HepG2 (cell line): ENCODE data around the gene AUNIP. TPM values are rescaled to one million over a fixed set of nuclear protein-coding genes. Genes with fewer than 3 reads are reported as not detected.

Experiments used
- GABPA ChIP-seq, 2 experiments: IDR thresholded peaks; 2 replicates each; pipeline ENCODE4 v1.6.1; 2011 to 2016; ENCODE audit warnings: low read depth in 2 of 2, low read length in 1 of 2, missing biosample characterization in 1 of 2, missing genetic modification characterization in 1 of 2
- HDAC2 ChIP-seq: sonication (generic); formaldehyde crosslinking; IDR thresholded peaks from 2 replicates; pipeline ENCODE4 v1.4.0; 2020; ENCODE audit warnings: missing genetic modification reagents
- HOXA7 ChIP-seq: sonication (generic); formaldehyde crosslinking; IDR thresholded peaks from 2 replicates; pipeline ENCODE4 v1.8.1; 2022; ENCODE audit warnings: mild to moderate bottlenecking, missing genetic modification reagents, moderate library complexity
- KDM5B ChIP-seq: sonication (generic); formaldehyde crosslinking; IDR thresholded peaks from 2 replicates; pipeline ENCODE4 v1.4.0; 2020; ENCODE audit warnings: missing genetic modification reagents, mild to moderate bottlenecking, borderline replicate concordance
- KLF16 ChIP-seq, 2 experiments: sonication (generic) in 1 of 2; formaldehyde crosslinking in 1 of 2; IDR thresholded peaks; 2 replicates each; pipeline versions ENCODE4 v1.6.1 to v1.8.0; 2016 to 2023; ENCODE audit warnings: missing genetic modification reagents in 2 of 2, missing compliant biosample characterization in 1 of 2
- MEIS1 ChIP-seq: sonication (generic); formaldehyde crosslinking; IDR thresholded peaks from 2 replicates; pipeline ENCODE4 v1.9.0; 2021; ENCODE audit warnings: mild to moderate bottlenecking, missing genetic modification reagents, moderate library complexity, borderline replicate concordance
- RARA ChIP-seq: IDR thresholded peaks from 2 replicates; pipeline ENCODE4 v1.6.1; 2016; ENCODE audit warnings: missing genetic modification reagents, missing compliant biosample characterization
- RORA ChIP-seq: sonication (generic); formaldehyde crosslinking; IDR thresholded peaks from 2 replicates; pipeline ENCODE4 v1.5.0; 2020; ENCODE audit warnings: mild to moderate bottlenecking, missing genetic modification reagents, moderate library complexity
- SAP130 ChIP-seq: IDR thresholded peaks from 2 replicates; pipeline ENCODE4 v1.6.1; 2016; ENCODE audit warnings: low read depth
- SOX13 ChIP-seq, 3 experiments: fragments of 450-650 bp in 1 of 3; sonication (generic) in 1 of 3; formaldehyde crosslinking in 1 of 3; IDR thresholded peaks in 2 of 3; conservative IDR thresholded peaks in 1 of 3; 2 replicates each; pipeline versions ENCODE4 v1.5.0 to v1.6.1; 2016 to 2020; ENCODE audit warnings: antibody characterized with exemption in 1 of 3, mild to moderate bottlenecking in 1 of 3, missing compliant biosample characterization in 1 of 3, missing genetic modification reagents in 1 of 3, moderate library complexity in 1 of 3
- ZBTB7B ChIP-seq: sonication (generic); formaldehyde crosslinking; IDR thresholded peaks from 2 replicates; pipeline ENCODE4 v1.4.0; 2020; ENCODE audit warnings: missing genetic modification reagents
- ZFY ChIP-seq: sonication (generic); formaldehyde crosslinking; IDR thresholded peaks from 2 replicates; pipeline ENCODE4 v1.4.0; 2020; ENCODE audit warnings: missing genetic modification reagents
- ZNF432 ChIP-seq: sonication (generic); formaldehyde crosslinking; IDR thresholded peaks from 2 replicates; pipeline ENCODE4 v1.5.0; 2020; ENCODE audit warnings: missing genetic modification reagents, mild to moderate bottlenecking, borderline replicate concordance
- ZNF879 ChIP-seq: sonication (generic); formaldehyde crosslinking; IDR thresholded peaks from 2 replicates; pipeline ENCODE4 v1.8.1; 2023; ENCODE audit warnings: missing genetic modification reagents
- ZSCAN12 ChIP-seq: sonication (generic); formaldehyde crosslinking; IDR thresholded peaks from 2 replicates; pipeline ENCODE4 v1.9.0; 2021; ENCODE audit warnings: mild to moderate bottlenecking, missing genetic modification reagents
- polyA plus RNA-seq, 8 experiments: library from polyadenylated mRNA; depleted of rRNA in 3 of 8; stranded (reverse) in 7 of 8; unstranded in 1 of 8; fragments of >200 nt; fragmentation: Illumina TruSeq in 4 of 8; extraction: Trizol in 4 of 8; gene quantifications; 2 replicates each; pipeline versions ENCODE4 v1.2.1 to v1.2.3, GENCODE V29; 2011 to 2016; ENCODE audit warnings: low read depth in 4 of 8, missing spikeins in 1 of 8, mixed read lengths in 1 of 8; ENCODE audit not compliant: insufficient read depth in 1 of 8
- total RNA-seq, 5 experiments: library from RNA; depleted of rRNA; stranded (reverse); fragments of >200 nt; fragmentation: Illumina TruSeq; extraction: Trizol; gene quantifications; 2 replicates each; pipeline ENCODE4 v1.2.3, GENCODE V29; 2016; ENCODE audit warnings: low read depth in 1 of 5
- TF ChIP-seq, protein P1 (sequence below): sonication (generic); formaldehyde crosslinking; IDR thresholded peaks from 2 replicates; pipeline ENCODE4 v1.5.1; 2020; ENCODE audit warnings: mild to moderate bottlenecking, missing genetic modification reagents, moderate library complexity
- TF ChIP-seq, protein P2 (sequence below): sonication (generic); formaldehyde crosslinking; IDR thresholded peaks from 2 replicates; pipeline ENCODE4 v1.9.0; 2022; ENCODE audit warnings: missing genetic modification reagents, mild to moderate bottlenecking, borderline replicate concordance
- TF ChIP-seq, protein P3 (sequence below): sonication (generic); formaldehyde crosslinking; IDR thresholded peaks from 2 replicates; pipeline ENCODE4 v1.4.0; 2020; ENCODE audit warnings: missing genetic modification reagents
- TF ChIP-seq, protein P4 (sequence below): sonication (generic); formaldehyde crosslinking; IDR thresholded peaks from 2 replicates; pipeline ENCODE4 v1.4.0; 2020; ENCODE audit warnings: missing genetic modification reagents, mild to moderate bottlenecking, borderline replicate concordance

Gene AUNIP
- total and polyA plus RNA-seq, 2 of the 13 experiments (the other 11 are each of a cell fraction or from before 2014, with no cell fraction given), result 3.8 to 12.3 TPM

DNA sequence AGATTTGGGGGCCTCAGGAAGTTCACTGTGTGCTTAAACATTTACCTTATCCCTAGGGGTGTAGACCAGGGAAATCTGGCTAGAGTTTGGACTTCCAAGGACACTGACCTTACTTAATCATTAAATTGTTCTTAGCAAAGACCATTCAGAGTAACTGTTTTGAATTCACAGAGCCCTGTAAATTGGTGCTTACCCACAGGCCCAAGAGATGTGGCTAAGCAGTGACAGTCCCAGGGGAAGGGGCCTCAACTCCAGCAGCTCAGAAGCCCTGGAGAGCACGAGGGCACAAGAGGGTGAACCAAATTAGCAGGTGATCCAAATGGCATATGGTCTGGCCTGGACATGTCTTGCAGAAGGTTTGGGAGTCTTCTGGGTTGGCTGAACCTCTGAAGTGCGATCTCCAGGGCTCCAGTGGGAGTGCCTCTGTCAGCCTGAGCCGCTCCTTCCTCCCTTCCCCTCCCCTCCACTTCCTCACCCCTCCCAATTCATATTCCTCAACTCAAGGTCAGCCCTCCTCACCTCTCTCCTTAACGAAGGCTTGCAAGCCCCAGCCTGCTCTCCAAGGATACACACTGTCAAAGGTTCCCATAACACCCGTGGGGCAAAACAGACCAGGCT lies 11.9 kb upstream of the AUNIP start (continued):
- TF ChIP-seq ZNF432 (CRISPR knock-in tag) (peak; percentile 92), MEIS1 (CRISPR knock-in tag) (0 out of 2 replicates have a peak, but pooled peaks have one; percentile 58), ZBTB7B (CRISPR knock-in tag) (peak; percentile 70; the same call in 1 of the 2 replicates), GABPA (IDR thresholded peaks at IDR 0.05; ENCODE audit: low read depth, low read length) (no peak), GABPA (CRISPR knock-in tag; IDR thresholded peaks at IDR 0.05; ENCODE audit: low read depth) (no peak), HDAC2 (peak; percentile 20; the same call in 1 of the 2 replicates), RORA (CRISPR knock-in tag) (no peak), KLF16 (CRISPR knock-in tag; IDR thresholded peaks at IDR 0.05) (no peak), HOXA7 (CRISPR knock-in tag) (no peak), ZNF879 (CRISPR knock-in tag) (no peak), KDM5B (peak; percentile 44; the same call in 1 of the 2 replicates), SOX13 (IDR thresholded peaks at IDR 0.05) (no peak), SOX13 (CRISPR knock-in tag; conservative IDR thresholded peaks at IDR 0.05 in 1 of 2, IDR thresholded peaks at IDR 0.05 in 1 of 2) (peak in 1 of 2 experiments; percentile 28; a peak in 1 of 4 replicates), ZSCAN12 (CRISPR knock-in tag) (no peak), SAP130 (peak; percentile 29; the same call in 1 of the 2 replicates), RARA (CRISPR knock-in tag) (peak; percentile 34; the same call in 1 of the 2 replicates), ZFY (CRISPR knock-in tag) (peak; percentile 20; the same call in 1 of the 2 replicates)
- TF ChIP-seq, protein P1, sequence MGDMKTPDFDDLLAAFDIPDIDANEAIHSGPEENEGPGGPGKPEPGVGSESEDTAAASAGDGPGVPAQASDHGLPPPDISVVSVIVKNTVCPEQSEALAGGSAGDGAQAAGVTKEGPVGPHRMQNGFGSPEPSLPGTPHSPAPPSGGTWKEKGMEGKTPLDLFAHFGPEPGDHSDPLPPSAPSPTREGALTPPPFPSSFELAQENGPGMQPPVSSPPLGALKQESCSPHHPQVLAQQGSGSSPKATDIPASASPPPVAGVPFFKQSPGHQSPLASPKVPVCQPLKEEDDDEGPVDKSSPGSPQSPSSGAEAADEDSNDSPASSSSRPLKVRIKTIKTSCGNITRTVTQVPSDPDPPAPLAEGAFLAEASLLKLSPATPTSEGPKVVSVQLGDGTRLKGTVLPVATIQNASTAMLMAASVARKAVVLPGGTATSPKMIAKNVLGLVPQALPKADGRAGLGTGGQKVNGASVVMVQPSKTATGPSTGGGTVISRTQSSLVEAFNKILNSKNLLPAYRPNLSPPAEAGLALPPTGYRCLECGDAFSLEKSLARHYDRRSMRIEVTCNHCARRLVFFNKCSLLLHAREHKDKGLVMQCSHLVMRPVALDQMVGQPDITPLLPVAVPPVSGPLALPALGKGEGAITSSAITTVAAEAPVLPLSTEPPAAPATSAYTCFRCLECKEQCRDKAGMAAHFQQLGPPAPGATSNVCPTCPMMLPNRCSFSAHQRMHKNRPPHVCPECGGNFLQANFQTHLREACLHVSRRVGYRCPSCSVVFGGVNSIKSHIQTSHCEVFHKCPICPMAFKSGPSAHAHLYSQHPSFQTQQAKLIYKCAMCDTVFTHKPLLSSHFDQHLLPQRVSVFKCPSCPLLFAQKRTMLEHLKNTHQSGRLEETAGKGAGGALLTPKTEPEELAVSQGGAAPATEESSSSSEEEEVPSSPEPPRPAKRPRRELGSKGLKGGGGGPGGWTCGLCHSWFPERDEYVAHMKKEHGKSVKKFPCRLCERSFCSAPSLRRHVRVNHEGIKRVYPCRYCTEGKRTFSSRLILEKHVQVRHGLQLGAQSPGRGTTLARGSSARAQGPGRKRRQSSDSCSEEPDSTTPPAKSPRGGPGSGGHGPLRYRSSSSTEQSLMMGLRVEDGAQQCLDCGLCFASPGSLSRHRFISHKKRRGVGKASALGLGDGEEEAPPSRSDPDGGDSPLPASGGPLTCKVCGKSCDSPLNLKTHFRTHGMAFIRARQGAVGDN (CRISPR knock-in tag), result peak; percentile 61
- TF ChIP-seq, protein P2, sequence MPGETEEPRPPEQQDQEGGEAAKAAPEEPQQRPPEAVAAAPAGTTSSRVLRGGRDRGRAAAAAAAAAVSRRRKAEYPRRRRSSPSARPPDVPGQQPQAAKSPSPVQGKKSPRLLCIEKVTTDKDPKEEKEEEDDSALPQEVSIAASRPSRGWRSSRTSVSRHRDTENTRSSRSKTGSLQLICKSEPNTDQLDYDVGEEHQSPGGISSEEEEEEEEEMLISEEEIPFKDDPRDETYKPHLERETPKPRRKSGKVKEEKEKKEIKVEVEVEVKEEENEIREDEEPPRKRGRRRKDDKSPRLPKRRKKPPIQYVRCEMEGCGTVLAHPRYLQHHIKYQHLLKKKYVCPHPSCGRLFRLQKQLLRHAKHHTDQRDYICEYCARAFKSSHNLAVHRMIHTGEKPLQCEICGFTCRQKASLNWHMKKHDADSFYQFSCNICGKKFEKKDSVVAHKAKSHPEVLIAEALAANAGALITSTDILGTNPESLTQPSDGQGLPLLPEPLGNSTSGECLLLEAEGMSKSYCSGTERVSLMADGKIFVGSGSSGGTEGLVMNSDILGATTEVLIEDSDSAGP (CRISPR knock-in tag), result peak; percentile 45; the same call in 1 of the 2 replicates
- TF ChIP-seq, protein P3, sequence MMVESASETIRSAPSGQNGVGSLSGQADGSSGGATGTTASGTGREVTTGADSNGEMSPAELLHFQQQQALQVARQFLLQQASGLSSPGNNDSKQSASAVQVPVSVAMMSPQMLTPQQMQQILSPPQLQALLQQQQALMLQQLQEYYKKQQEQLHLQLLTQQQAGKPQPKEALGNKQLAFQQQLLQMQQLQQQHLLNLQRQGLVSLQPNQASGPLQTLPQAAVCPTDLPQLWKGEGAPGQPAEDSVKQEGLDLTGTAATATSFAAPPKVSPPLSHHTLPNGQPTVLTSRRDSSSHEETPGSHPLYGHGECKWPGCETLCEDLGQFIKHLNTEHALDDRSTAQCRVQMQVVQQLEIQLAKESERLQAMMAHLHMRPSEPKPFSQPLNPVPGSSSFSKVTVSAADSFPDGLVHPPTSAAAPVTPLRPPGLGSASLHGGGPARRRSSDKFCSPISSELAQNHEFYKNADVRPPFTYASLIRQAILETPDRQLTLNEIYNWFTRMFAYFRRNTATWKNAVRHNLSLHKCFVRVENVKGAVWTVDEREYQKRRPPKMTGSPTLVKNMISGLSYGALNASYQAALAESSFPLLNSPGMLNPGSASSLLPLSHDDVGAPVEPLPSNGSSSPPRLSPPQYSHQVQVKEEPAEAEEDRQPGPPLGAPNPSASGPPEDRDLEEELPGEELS (CRISPR knock-in tag), result peak; percentile 43
- TF ChIP-seq, protein P4, sequence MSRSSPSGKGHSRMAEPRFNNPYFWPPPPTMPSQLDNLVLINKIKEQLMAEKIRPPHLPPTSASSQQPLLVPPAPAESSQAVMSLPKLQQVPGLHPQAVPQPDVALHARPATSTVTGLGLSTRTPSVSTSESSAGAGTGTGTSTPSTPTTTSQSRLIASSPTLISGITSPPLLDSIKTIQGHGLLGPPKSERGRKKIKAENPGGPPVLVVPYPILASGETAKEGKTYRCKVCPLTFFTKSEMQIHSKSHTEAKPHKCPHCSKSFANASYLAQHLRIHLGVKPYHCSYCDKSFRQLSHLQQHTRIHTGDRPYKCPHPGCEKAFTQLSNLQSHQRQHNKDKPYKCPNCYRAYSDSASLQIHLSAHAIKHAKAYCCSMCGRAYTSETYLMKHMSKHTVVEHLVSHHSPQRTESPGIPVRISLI, result 0 out of 2 replicates have a peak, but pooled peaks have one; percentile 25
